H9 (cell line): Measurements from ENCODE around the gene PIMREG. TPM values are rescaled to one million over a fixed set of nuclear protein-coding genes. Genes with fewer than 3 reads are reported as not detected.

Source experiments
- DNase-seq: peaks from one replicate; pipeline ENCODE4 v3.0.0-alpha.2; 2017
- H2AFZ ChIP-seq: one replicate; pipeline ENCODE4 v1.6.1; 2013; ENCODE audit warnings: mild to moderate bottlenecking, low read length, control low read depth, moderate library complexity
- H2AK5ac ChIP-seq: 2 replicates; pipeline ENCODE4 v1.6.1; 2013; ENCODE audit warnings: low read length, control low read depth, mixed read lengths; ENCODE audit not compliant: insufficient read length
- H2BK120ac ChIP-seq: one replicate; pipeline ENCODE4 v1.6.1; 2013; ENCODE audit warnings: low read depth, mild to moderate bottlenecking, low read length, control low read depth, inconsistent platforms; ENCODE audit not compliant: poor library complexity, severe bottlenecking
- H2BK12ac ChIP-seq: 2 replicates; pipeline ENCODE4 v1.6.1; 2013; ENCODE audit warnings: low read length, control low read depth, mixed read lengths, low read depth; ENCODE audit not compliant: insufficient read length
- H2BK15ac ChIP-seq: 2 replicates; pipeline ENCODE4 v1.6.1; 2013; ENCODE audit warnings: low read depth, low read length, control low read depth
- H2BK20ac ChIP-seq: one replicate; pipeline ENCODE4 v1.6.1; 2013; ENCODE audit warnings: low read depth, mild to moderate bottlenecking, low read length, control low read depth, inconsistent platforms; ENCODE audit not compliant: poor library complexity, severe bottlenecking
- H2BK5ac ChIP-seq: 2 replicates; pipeline ENCODE4 v1.6.1; 2013; ENCODE audit warnings: low read length, control low read depth, mixed read lengths; ENCODE audit not compliant: insufficient read length
- H3K14ac ChIP-seq: 2 replicates; pipeline ENCODE4 v1.6.1; 2013; ENCODE audit warnings: low read length, control low read depth; ENCODE audit not compliant: insufficient read depth
- H3K18ac ChIP-seq: 2 replicates; pipeline ENCODE4 v1.6.1; 2013; ENCODE audit warnings: low read depth, mild to moderate bottlenecking, mixed read lengths, low read length, control low read depth; ENCODE audit not compliant: insufficient read length
- H3K23ac ChIP-seq: 2 replicates; pipeline ENCODE4 v1.6.1; 2013; ENCODE audit warnings: low read length, control low read depth, mixed read lengths, low read depth; ENCODE audit not compliant: insufficient read length
- H3K23me2 ChIP-seq: 2 replicates; pipeline ENCODE4 v1.6.1; 2013; ENCODE audit warnings: low read depth, mild to moderate bottlenecking, mixed read lengths, low read length, control low read depth; ENCODE audit not compliant: insufficient read length, poor library complexity, severe bottlenecking
- H3K27ac ChIP-seq: 2 replicates; pipeline ENCODE4 v1.5.1; 2013; ENCODE audit warnings: low read length, control low read depth, mixed read lengths, low read depth; ENCODE audit not compliant: insufficient read length
- H3K27me3 ChIP-seq: 2 replicates; pipeline ENCODE4 v1.6.1; 2013; ENCODE audit warnings: low read length, control low read depth, inconsistent platforms; ENCODE audit not compliant: insufficient read depth
- H3K4ac ChIP-seq: 2 replicates; pipeline ENCODE4 v1.6.1; 2013; ENCODE audit warnings: low read depth, mild to moderate bottlenecking, control low read depth, inconsistent platforms, low read length, moderate library complexity
- H3K4me1 ChIP-seq: 2 replicates; pipeline ENCODE4 v1.6.1; 2013; ENCODE audit warnings: low read length, control low read depth, inconsistent platforms; ENCODE audit not compliant: insufficient read depth
- H3K4me2 ChIP-seq: 2 replicates; pipeline ENCODE4 v1.6.1; 2013; ENCODE audit warnings: low read length, control low read depth, mixed read lengths; ENCODE audit not compliant: insufficient read length, insufficient read depth
- H3K56ac ChIP-seq: 2 replicates; pipeline ENCODE4 v1.6.1; 2013; ENCODE audit warnings: low read depth, mild to moderate bottlenecking, mixed read lengths, low read length, control low read depth; ENCODE audit not compliant: insufficient read length
- H3K79me1 ChIP-seq: 2 replicates; pipeline ENCODE4 v1.6.1; 2013; ENCODE audit warnings: low read depth, mild to moderate bottlenecking, moderate library complexity, low read length, control low read depth, inconsistent platforms; ENCODE audit not compliant: insufficient read depth, poor library complexity, severe bottlenecking
- H3K79me2 ChIP-seq: 2 replicates; pipeline ENCODE4 v1.6.1; 2013; ENCODE audit warnings: low read length, control low read depth, inconsistent platforms; ENCODE audit not compliant: insufficient read depth
- H3K9ac ChIP-seq: 2 replicates; pipeline ENCODE4 v1.6.1; 2013; ENCODE audit warnings: low read length, control low read depth, mixed read lengths; ENCODE audit not compliant: insufficient read length; ENCODE audit errors: extremely low read depth
- H3K9me3 ChIP-seq: one replicate; pipeline ENCODE4 v1.6.1; 2013; ENCODE audit warnings: low read depth, low read length, inconsistent platforms; ENCODE audit not compliant: control insufficient read depth
- H3T11ph ChIP-seq: one replicate; pipeline ENCODE4 v1.6.1; 2013; ENCODE audit warnings: mild to moderate bottlenecking, low read length, control low read depth, inconsistent platforms
- H4K20me1 ChIP-seq: one replicate; pipeline ENCODE4 v1.6.1; 2013; ENCODE audit not compliant: control insufficient read depth, insufficient read length, insufficient read depth
- H4K5ac ChIP-seq: 2 replicates; pipeline ENCODE4 v1.6.1; 2013; ENCODE audit warnings: low read depth, mild to moderate bottlenecking, mixed read lengths, low read length, control low read depth; ENCODE audit not compliant: insufficient read length
- H4K8ac ChIP-seq: replicated peaks from 2 replicates; pipeline ENCODE4 v1.6.1; 2013; ENCODE audit warnings: low read length, control low read depth, mixed read lengths, low read depth; ENCODE audit not compliant: insufficient read length
- H4K91ac ChIP-seq: 2 replicates; pipeline ENCODE4 v1.6.1; 2013; ENCODE audit warnings: low read depth, mild to moderate bottlenecking, moderate library complexity, mixed read lengths, low read length, control low read depth; ENCODE audit not compliant: insufficient read length
- H3K27ac Mint-ChIP-seq, 3 experiments: 2 replicates in 2 of 3; 3 replicates in 1 of 3; pipeline ENCODE4 v1.8.0; 2020 to 2021; ENCODE audit warnings: mixed read lengths in 3 of 3, mild to moderate bottlenecking in 1 of 3, moderate library complexity in 1 of 3
- H3K27me3 Mint-ChIP-seq: 2 replicates; pipeline ENCODE4 v1.8.0; 2021; ENCODE audit warnings: low read depth, mild to moderate bottlenecking, moderate library complexity, mixed read lengths
- H3K36me3 Mint-ChIP-seq, 3 experiments: 2 replicates in 2 of 3; 3 replicates in 1 of 3; pipeline ENCODE4 v1.8.0; 2020 to 2021; ENCODE audit warnings: low read depth in 3 of 3, mixed read lengths in 3 of 3; ENCODE audit not compliant: insufficient read depth in 1 of 3
- H3K4me1 Mint-ChIP-seq, 2 experiments: 2 replicates each; pipeline ENCODE4 v1.8.0; 2020; ENCODE audit warnings: mixed read lengths in 2 of 2
- H3K4me3 Mint-ChIP-seq, 2 experiments: 2 replicates in 1 of 2; 3 replicates in 1 of 2; pipeline ENCODE4 v1.8.0; 2020 to 2021; ENCODE audit warnings: mild to moderate bottlenecking in 2 of 2, mixed read lengths in 2 of 2, moderate library complexity in 1 of 2
- H3K9me3 Mint-ChIP-seq, 2 experiments: 2 replicates in 1 of 2; 3 replicates in 1 of 2; pipeline ENCODE4 v1.8.0; 2020; ENCODE audit warnings: mild to moderate bottlenecking in 2 of 2, mixed read lengths in 2 of 2, moderate library complexity in 1 of 2
- WGBS: extraction: QIAGEN DNeasy Blood & Tissue Kit; methylation state at CpG from one replicate; pipeline ENCODE4 v1.1.7; 2013; ENCODE audit warnings: missing lambda C conversion rate, low lambda C conversion rate, mixed read lengths; ENCODE audit not compliant: insufficient read length; ENCODE audit errors: extremely low coverage; 5-methylcytosine and 5-hydroxymethylcytosine counted together
- total RNA-seq: library from RNA; stranded (reverse); gene quantifications from 2 replicates; pipeline ENCODE4 v1.2.1, GENCODE V29; 2021
- TF ChIP-seq, protein P1 (sequence below): fragments of 200-600 bp; sonication (generic); conservative IDR thresholded peaks from 3 replicates; pipeline ENCODE4 v1.8.0; 2021; ENCODE audit warnings: antibody characterized with exemption, mild to moderate bottlenecking

PIMREG gene
- total RNA-seq, 1 experiment from 2014 or later = 91.6 TPM

- no peak overlapping the region for H3T11ph ChIP-seq
- no peaks in the 10 kb centered on the region for H3K79me2 ChIP-seq
- H3K27ac ChIP-seq = no peak overlapping the region
- TF ChIP-seq, protein P1, sequence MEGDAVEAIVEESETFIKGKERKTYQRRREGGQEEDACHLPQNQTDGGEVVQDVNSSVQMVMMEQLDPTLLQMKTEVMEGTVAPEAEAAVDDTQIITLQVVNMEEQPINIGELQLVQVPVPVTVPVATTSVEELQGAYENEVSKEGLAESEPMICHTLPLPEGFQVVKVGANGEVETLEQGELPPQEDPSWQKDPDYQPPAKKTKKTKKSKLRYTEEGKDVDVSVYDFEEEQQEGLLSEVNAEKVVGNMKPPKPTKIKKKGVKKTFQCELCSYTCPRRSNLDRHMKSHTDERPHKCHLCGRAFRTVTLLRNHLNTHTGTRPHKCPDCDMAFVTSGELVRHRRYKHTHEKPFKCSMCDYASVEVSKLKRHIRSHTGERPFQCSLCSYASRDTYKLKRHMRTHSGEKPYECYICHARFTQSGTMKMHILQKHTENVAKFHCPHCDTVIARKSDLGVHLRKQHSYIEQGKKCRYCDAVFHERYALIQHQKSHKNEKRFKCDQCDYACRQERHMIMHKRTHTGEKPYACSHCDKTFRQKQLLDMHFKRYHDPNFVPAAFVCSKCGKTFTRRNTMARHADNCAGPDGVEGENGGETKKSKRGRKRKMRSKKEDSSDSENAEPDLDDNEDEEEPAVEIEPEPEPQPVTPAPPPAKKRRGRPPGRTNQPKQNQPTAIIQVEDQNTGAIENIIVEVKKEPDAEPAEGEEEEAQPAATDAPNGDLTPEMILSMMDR = no peak
- peaks cover 20% of the 10 kb centered on the region; the same call in 1 of the 2 replicates for H3K4me1 ChIP-seq
- no peak overlapping the region for H3K4ac ChIP-seq
- H3K14ac ChIP-seq = no peak overlapping the region; the same call in 1 of the 2 replicates
- DNase-seq = peak; percentile 69
- H3K79me1 ChIP-seq = no peaks in the 10 kb centered on the region
- no peak overlapping the region for H3K56ac ChIP-seq
- Mint-ChIP-seq H3K27ac (peak overlapping the region in 2 of 3 experiments; percentile 17 to 48; a peak in 4 of 7 replicates), H3K36me3 (peaks cover 0 to 1% (median 0%) of the 10 kb centered on the region in 3 experiments; a peak in 2 of 7 replicates), H3K4me1 (peaks cover 45 to 54% of the 10 kb centered on the region in 2 experiments), H3K27me3 (peaks cover 3% of the 10 kb centered on the region), H3K4me3 (peak overlapping the region; percentile 8 to 13; a peak in 3 of 5 replicates), H3K9me3 (no peaks in the 10 kb centered on the region; a peak in 1 of 5 replicates)
- H4K20me1 ChIP-seq = no peaks in the 10 kb centered on the region
- no peak overlapping the region for H2BK15ac ChIP-seq
- no peak overlapping the region for H4K5ac ChIP-seq
- H2BK20ac ChIP-seq = no peak overlapping the region
- peaks cover 5% of the 10 kb centered on the region for H3K23me2 ChIP-seq
- H3K4me2 ChIP-seq = no peak overlapping the region
- H2BK12ac ChIP-seq = no peak overlapping the region
- H4K8ac ChIP-seq = no peak overlapping the region
- H3K27me3 ChIP-seq = no peaks in the 10 kb centered on the region
- no peak overlapping the region for H2AFZ ChIP-seq
- H3K9ac ChIP-seq = no peak overlapping the region
- no peaks in the 10 kb centered on the region for H3K9me3 ChIP-seq
- no CpG with 5 or more reads among the region's 14 CpGs for WGBS
- no peak overlapping the region for H4K91ac ChIP-seq
- H3K18ac ChIP-seq = no peak overlapping the region
- H2BK5ac ChIP-seq = no peak overlapping the region
- no peak overlapping the region for H3K23ac ChIP-seq
- no peak overlapping the region for H2BK120ac ChIP-seq
- no peak overlapping the region for H2AK5ac ChIP-seq
These were observed 12.8 kb downstream of the PIMREG start for GRCh38 chr17:6456914-6457687.
